Activated naive CD4-positive, alpha-beta T cell (primary cell): Measurements from ENCODE around the gene DYRK1A.
"Not testable (repeated sequence)": the region's sequence is repeated elsewhere in the genome, so short reads cannot be mapped to it uniquely, and the experiment has no call there.

Experiments used
- DNase-seq, 4 experiments: peaks; one replicate each; lab custom pipeline; 2025; lab: John Stamatoyannopoulos, UW

Gene DYRK1A

DNA sequence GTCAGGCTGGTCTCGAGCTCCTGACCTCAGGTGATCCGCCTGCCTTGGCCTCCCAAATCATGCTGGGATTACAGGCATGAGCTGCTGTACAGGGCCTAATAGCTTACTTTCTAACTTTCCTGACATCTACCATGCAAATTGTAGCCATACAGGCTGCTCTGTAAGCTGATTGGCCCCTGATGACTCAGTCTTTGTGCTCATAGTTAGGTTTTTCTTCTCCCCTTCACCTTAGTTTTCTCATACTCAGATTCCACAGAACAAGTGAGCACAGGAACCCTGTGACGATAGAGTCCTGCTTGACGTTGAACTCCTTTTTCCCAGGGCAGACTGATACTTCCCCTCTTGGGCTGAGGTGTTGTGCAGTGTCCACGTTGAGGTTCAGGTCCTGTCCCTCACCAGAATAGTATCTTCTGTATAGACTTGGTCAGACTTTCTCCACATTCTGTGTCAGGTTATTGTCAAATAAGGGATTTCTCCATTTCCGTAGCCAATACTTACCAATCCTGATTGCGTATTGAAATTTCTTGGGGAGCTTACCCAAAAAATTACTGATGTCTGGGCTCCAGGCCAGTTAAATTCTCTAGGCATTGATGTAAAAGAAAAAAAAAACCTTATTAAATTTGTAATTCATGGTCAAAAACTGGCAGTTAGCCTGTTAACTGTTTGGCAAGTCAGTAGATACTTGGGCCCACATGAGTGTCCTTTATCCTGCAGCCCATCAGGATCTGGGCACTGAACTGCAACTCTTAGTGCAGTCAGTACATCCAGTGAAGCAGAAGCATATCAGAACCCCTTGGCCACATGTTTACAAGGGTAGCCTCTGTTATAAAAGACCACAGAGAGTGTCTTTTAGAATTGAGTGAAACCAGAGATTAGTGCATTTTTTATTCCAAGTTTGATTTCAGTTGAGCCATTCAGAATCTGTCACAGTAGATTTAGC is 118.2 kb downstream of the DYRK1A start:
- no peak for DNase-seq

- no peak for DNase-seq
Measured at GRCh38 chr21:37489553-37489952, 123.0 kb downstream of the DYRK1A start.

DNA sequence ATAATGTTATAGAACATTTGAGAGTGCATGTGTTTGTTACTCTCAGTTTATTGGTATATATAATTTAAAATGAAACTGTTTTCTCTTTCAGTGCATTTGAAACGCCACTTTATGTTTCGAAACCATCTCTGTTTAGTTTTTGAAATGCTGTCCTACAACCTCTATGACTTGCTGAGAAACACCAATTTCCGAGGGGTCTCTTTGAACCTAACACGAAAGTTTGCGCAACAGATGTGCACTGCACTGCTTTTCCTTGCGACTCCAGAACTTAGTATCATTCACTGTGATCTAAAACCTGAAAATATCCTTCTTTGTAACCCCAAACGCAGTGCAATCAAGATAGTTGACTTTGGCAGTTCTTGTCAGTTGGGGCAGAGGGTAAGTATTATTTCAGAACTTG is 123.5 kb downstream of the DYRK1A start:
- no peak for DNase-seq

DNA sequence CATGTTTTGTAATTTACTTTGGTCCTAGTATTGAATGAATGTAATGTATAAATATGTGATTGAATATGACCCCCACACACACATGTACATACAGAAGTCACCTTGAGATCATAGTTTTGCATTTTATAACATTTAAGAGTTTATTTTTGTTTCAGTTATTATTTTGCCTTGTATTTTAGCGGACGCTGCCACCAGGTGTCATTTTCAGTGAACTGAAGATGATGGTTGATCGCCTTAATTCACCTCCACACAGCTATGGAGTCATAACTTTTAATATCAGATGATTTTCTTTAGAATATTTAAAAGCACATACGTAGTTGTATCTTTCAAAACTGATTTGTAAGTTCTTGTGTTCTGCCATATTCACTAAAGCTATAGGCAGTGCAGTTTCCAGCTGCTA is 130.4 kb downstream of the DYRK1A start:
- DNase-seq, result no peak

DNA sequence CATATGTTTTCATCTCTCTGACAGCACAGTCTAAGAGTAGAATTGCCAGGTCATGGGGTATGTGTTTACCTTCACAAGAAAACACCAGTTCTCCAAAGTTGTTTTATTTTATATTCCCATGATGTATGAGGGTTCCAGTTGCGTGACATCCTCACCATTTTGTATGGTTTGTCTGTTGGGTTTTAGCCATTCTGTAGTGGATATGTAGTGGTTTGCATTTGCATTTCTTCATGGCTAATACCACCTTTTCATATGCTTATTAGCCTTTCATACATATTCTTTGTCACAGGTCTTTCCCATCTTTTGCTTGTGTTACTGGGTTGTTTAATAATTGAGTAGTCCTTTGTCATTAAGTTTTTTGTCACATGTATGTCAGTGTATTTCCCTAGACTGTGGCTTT is 132.1 kb downstream of the DYRK1A start:
- DNase-seq, result no peak

- no peak for DNase-seq
Measured at GRCh38 chr21:37502947-37503346, 136.4 kb downstream of the DYRK1A start.

GRCh38 chr21:37503848-37504467 is 137.4 kb downstream of the DYRK1A start:
- no peak for DNase-seq

GRCh38 chr21:37505963-37506362 is 139.4 kb downstream of the DYRK1A start:
- no peak for DNase-seq

- DNase-seq, result no peak
Measured at GRCh38 chr21:37507716-37508115, 141.1 kb downstream of the DYRK1A start.

DNA sequence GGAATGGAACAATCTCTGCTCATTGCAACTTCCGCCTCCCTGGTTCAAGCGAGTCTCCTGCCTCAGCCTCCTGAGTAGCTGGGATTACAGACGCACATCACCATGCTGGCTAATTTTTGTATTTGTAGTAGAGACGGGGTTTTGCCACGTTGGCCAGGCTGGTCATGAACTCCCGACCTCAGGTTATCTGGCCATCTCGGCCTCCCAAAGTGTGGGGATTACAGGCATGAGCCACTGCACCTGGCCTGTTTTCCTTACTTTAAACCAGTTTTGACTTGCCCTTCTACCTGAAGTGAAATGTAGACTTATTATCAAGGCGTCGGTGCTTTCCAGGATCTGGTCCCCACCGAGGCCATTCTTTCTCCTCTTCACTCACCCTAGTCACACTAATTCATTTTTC is 141.8 kb downstream of the DYRK1A start:
- no peak for DNase-seq

- no peak for DNase-seq
Measured at GRCh38 chr21:37509802-37510393, 143.3 kb downstream of the DYRK1A start.

GRCh38 chr21:37511848-37512247 is 145.3 kb downstream of the DYRK1A start:
- DNase-seq, result no peak

DNA sequence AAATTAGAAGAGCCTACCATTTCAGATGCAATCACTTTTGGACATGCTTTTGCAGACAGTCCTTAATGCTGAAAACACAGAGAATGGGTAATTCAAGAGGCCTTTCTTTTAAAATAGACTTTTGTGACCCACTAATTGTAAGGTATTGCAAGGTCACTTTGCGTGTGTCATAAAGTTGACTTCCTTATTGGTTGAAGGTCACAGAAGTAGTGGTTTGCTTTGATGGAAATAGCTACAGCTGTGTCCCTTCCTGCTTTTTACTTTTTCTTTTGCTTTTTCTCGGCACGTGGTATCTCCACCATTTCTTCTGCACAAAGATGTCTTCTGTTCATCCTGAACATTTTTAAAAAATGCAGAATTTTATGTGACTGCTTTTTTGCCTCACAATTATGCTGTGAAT is 146.8 kb downstream of the DYRK1A start:
- DNase-seq, result no peak

DNA sequence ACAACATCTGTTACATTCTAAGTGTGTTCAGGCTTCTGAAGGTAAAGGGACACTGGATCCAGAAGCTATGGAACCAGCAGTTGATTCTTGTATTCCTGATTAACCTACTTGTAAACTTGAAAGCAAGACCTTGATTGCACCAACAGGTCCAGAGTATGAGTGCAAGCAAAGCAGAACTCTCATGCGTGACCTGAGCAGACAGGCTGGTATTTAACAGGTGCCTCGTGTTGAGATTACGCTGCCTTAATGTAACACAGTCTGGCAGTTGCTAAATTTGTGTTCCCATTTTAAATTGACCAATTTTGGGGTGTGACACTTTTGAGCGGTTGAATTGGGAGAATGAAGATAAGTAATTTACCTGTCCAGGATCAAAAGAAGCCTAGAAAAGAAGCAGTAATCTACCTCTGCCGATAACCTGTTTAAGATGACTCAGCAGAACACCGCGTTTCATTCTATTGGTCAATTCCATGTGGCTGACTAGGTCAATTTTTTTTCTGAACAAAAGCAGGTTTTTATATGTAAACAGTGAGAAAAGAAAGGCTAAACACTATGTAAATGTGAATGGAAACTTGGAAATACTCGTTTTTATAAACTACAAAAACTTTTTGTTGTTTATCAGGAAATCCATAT is 147.6 kb downstream of the DYRK1A start:
- no peak for DNase-seq

DNA sequence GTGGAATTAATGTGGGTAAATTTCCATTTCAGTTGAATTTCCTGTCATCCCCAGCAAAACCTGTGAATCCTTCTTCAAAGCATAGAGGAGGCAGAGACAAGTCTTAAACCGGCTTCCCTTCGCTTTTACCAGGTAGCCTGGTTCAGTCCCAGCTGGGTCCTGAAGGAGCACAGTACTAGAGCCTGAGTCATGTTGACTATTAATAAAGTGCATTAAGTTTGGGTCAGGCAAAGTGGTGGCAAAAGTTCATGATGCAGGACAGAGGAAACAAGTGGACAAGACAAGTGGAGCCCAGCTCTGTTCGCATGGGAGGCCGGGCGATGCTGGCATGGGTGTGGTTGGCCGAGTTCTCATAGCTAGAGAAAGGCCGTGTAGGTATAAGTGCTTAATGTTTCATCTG is 150.4 kb downstream of the DYRK1A start:
- no peak for DNase-seq

DNA sequence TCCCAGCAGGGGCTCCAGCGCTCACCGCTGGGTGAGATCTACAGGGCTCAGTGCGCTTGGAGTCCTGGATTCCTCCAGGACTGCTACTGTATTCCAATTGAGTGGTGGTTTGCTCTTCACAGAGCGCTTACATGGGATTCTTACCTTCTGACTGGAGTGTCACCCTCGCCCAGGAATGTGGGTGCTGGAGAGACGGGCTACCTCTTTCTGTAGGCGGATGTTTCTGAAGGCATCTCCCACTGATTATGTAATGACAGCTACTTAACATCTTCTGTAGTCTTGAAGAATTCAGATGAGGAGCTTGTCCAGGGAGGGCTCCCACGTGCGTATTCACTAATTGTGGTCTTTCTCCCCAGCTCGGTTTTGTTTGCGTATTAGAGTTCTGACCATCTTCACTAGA is 154.2 kb downstream of the DYRK1A start:
- no peak for DNase-seq

DNA sequence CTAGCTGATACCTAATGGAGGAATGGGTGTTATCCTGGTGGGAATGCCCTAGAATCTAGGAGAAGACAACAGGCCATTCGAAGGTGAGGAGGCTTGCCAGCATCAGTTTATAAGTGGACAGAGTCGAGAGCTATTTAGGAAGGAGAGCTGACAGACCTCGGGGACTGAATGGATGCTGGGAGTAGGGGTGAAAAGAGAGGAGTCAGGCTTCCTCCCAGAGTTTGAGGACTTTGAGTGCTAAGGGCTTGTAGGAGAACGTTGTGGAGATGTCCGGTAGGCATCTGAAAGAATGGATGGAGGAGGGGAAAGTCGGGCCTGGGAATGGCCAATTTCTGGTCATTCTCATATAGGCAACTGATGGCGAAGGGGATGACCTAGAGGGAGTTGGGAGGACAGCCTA is 155.1 kb downstream of the DYRK1A start:
- DNase-seq, result no peak

- DNase-seq, result no peak
Measured at GRCh38 chr21:37522641-37523295, 156.2 kb downstream of the DYRK1A start.

GRCh38 chr21:37524944-37525343 is 158.4 kb downstream of the DYRK1A start:
- DNase-seq, result not testable (repeated sequence)

DNA sequence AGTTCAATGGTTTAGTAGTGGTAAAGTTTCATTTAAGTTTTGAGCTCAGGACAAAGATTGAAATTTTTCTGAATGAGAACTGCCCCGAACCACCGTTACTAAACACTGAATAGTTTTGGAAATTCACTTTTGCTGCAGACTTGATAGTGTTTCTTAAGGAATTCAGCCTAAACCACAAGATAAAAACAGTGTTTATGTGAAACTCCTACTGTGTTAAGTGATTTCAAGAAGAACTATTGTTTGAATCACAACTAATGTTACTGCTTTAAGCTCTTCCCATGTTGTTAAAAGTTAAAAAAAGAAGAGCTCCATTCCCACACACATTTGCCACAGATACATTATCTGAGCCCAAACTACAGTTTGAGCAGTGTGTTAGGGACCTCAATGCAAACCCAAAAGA is 159.2 kb downstream of the DYRK1A start:
- DNase-seq, result no peak

DNA sequence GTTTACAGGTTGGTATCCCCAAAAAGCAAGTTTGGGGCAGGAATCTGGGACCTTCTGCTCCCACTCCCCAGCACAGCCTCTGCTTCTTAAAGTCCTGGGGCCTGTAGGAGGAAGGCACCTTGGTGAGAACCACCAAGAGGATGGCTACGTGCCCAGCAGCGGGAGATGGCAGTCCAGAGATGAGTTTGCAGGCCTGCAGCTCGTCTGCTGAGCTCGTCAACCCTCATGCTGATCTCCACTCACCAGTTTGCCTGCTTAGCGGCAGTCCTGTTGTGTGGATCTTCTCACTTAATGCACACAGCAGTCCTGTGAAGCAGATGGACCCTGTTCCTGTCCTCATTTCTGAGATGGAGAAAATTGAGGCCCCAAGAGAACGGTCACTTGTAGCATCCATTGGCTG is 160.5 kb downstream of the DYRK1A start:
- DNase-seq, result no peak

- no peak for DNase-seq
Measured at GRCh38 chr21:37527716-37528115, 161.1 kb downstream of the DYRK1A start.
